Loucy (cell line): ENCODE data around the gene ALPG.
"Not testable (repeated sequence)": the region's sequence is repeated elsewhere in the genome, so short reads cannot be mapped to it uniquely, and the experiment has no call there.

ENCODE experiments used
- H2AFZ ChIP-seq: fragments of 200-600 bp; sonication (generic); 2 replicates; pipeline ENCODE4 v1.6.0; 2016; ENCODE audit warnings: antibody characterized with exemption, mild to moderate bottlenecking, low read length, moderate library complexity
- H3F3A ChIP-seq: fragments of 200-600 bp; 2 replicates; pipeline ENCODE4 v1.6.0; 2016; ENCODE audit warnings: antibody characterized with exemption, low read depth, mild to moderate bottlenecking
- H3K27me3 ChIP-seq: fragments of 200-600 bp; sonication (generic); 2 replicates; pipeline ENCODE4 v1.6.1; 2014; ENCODE audit warnings: low read length, mild to moderate bottlenecking; ENCODE audit not compliant: insufficient read depth, poor library complexity, severe bottlenecking
- H3K36me3 ChIP-seq: fragments of 200-600 bp; sonication (generic); 2 replicates; pipeline ENCODE4 v1.6.1; 2016; ENCODE audit warnings: low read length; ENCODE audit not compliant: insufficient read depth
- H3K4me1 ChIP-seq: fragments of 200-600 bp; sonication (generic); 2 replicates; pipeline ENCODE4 v1.5.1; 2014; ENCODE audit warnings: low read length, mild to moderate bottlenecking; ENCODE audit not compliant: insufficient read depth, poor library complexity, severe bottlenecking
- H3K4me2 ChIP-seq: fragments of 200-600 bp; sonication (generic); 2 replicates; pipeline ENCODE4 v1.6.0; 2014; ENCODE audit warnings: antibody characterized with exemption, low read length, low read depth, mild to moderate bottlenecking; ENCODE audit not compliant: poor library complexity, severe bottlenecking
- H3K4me3 ChIP-seq: fragments of 200-600 bp; sonication (generic); 2 replicates; pipeline ENCODE4 v1.5.1; 2014; ENCODE audit warnings: low read length, mild to moderate bottlenecking, mixed read lengths; ENCODE audit not compliant: poor library complexity, severe bottlenecking
- H3K79me2 ChIP-seq: fragments of 200-600 bp; sonication (generic); 2 replicates; pipeline ENCODE4 v1.6.1; 2014; ENCODE audit warnings: low read length; ENCODE audit not compliant: insufficient read depth
- H3K9ac ChIP-seq: fragments of 200-600 bp; sonication (generic); 2 replicates; pipeline ENCODE4 v1.6.0; 2014; ENCODE audit warnings: mild to moderate bottlenecking, low read depth, low read length, moderate library complexity; ENCODE audit not compliant: poor library complexity, severe bottlenecking
- H3K9me2 ChIP-seq: fragments of 200-600 bp; sonication (generic); replicated peaks from 2 replicates; pipeline ENCODE4 v1.6.1; 2016; ENCODE audit warnings: low read depth, low read length, mixed read lengths
- H3K9me3 ChIP-seq: fragments of 200-600 bp; sonication (generic); 2 replicates; pipeline ENCODE4 v1.6.1; 2014; ENCODE audit warnings: mild to moderate bottlenecking, antibody characterized with exemption, low read length, low read depth; ENCODE audit not compliant: insufficient read depth
- H4K20me1 ChIP-seq: fragments of 200-600 bp; sonication (generic); 2 replicates; pipeline ENCODE4 v1.6.0; 2014; ENCODE audit warnings: antibody characterized with exemption, low read length, mild to moderate bottlenecking; ENCODE audit not compliant: insufficient read depth, poor library complexity, severe bottlenecking
- EZH2phosphoT487 ChIP-seq: fragments of 200-600 bp; IDR thresholded peaks from 2 replicates; pipeline ENCODE4 v1.6.1; 2018; ENCODE audit warnings: antibody characterized with exemption, mild to moderate bottlenecking, moderate library complexity, borderline replicate concordance
- TF ChIP-seq, protein P1 (sequence below): fragments of 200-600 bp; sonication (generic); conservative IDR thresholded peaks from 2 replicates; pipeline ENCODE4 v1.5.1; 2014; ENCODE audit warnings: mild to moderate bottlenecking, antibody characterized with exemption, low read length

Gene ALPG

DNA sequence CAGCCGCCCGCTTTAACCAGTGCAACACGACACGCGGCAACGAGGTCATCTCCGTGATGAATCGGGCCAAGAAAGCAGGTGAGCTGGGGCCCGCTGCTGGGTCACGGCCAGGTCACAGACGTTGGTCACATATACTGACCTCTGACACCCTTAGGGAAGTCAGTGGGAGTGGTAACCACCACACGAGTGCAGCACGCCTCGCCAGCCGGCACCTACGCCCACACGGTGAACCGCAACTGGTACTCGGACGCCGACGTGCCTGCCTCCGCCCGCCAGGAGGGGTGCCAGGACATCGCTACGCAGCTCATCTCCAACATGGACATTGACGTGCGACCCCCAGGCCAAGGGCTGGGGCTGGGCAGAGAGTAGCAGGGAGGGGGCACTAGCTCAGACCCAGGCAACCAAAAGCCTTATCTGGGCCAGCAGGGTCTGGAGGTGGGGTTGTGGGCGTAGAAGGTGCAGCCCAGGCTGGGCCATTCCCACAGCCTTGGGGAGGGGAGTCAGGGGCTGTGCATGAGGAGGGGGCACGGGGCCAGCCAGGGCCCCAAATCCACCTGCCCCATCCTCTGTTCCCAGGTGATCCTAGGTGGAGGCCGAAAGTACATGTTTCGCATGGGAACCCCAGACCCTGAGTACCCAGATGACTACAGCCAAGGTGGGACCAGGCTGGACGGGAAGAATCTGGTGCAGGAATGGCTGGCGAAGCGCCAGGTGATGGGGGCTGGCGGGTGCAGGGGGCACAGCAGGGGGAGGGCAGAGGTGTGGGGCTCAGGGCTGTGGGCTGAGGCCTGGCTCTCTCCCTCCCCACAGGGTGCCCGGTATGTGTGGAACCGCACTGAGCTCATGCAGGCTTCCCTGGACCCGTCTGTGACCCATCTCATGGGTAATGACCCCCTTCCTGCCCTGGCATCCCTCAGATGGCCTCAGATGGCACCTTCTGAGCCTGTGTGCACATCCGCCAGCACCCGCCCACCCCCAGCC, 26.7 kb upstream of the ALPG start:
- H3K4me2 ChIP-seq, H3K4me3 ChIP-seq, H3K4me1 ChIP-seq, H3K9me2 ChIP-seq, H3F3A ChIP-seq, H3K79me2 ChIP-seq, H3K9ac ChIP-seq, H3K27me3 ChIP-seq, H2AFZ ChIP-seq, H4K20me1 ChIP-seq, H3K9me3 ChIP-seq, H3K36me3 ChIP-seq: not testable (repeated sequence)

DNA sequence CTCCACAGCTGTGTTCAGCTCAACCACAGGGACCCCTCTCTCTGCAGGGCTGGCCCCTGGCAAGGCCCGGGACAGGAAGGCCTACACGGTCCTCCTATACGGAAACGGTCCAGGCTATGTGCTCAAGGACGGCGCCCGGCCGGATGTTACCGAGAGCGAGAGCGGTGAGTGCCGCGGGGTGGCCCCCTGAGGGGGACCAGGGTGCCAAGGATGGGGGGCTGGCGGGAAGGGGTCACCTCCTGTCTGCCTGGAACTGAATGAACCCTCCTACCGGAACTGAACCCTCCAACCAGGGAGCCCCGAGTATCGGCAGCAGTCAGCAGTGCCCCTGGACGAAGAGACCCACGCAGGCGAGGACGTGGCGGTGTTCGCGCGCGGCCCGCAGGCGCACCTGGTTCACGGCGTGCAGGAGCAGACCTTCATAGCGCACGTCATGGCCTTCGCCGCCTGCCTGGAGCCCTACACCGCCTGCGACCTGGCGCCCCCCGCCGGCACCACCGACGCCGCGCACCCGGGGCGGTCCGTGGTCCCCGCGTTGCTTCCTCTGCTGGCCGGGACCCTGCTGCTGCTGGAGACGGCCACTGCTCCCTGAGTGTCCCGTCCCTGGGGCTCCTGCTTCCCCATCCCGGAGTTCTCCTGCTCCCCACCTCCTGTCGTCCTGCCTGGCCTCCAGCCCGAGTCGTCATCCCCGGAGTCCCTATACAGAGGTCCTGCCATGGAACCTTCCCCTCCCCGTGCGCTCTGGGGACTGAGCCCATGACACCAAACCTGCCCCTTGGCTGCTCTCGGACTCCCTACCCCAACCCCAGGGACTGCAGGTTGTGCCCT, 25.2 kb upstream of the ALPG start:
- H3F3A ChIP-seq, H2AFZ ChIP-seq, H3K4me1 ChIP-seq, H3K9ac ChIP-seq, H3K36me3 ChIP-seq, H3K27me3 ChIP-seq, H3K9me2 ChIP-seq, H4K20me1 ChIP-seq, H3K4me2 ChIP-seq, H3K79me2 ChIP-seq, H3K9me3 ChIP-seq, H3K4me3 ChIP-seq: not testable (repeated sequence)

DNA sequence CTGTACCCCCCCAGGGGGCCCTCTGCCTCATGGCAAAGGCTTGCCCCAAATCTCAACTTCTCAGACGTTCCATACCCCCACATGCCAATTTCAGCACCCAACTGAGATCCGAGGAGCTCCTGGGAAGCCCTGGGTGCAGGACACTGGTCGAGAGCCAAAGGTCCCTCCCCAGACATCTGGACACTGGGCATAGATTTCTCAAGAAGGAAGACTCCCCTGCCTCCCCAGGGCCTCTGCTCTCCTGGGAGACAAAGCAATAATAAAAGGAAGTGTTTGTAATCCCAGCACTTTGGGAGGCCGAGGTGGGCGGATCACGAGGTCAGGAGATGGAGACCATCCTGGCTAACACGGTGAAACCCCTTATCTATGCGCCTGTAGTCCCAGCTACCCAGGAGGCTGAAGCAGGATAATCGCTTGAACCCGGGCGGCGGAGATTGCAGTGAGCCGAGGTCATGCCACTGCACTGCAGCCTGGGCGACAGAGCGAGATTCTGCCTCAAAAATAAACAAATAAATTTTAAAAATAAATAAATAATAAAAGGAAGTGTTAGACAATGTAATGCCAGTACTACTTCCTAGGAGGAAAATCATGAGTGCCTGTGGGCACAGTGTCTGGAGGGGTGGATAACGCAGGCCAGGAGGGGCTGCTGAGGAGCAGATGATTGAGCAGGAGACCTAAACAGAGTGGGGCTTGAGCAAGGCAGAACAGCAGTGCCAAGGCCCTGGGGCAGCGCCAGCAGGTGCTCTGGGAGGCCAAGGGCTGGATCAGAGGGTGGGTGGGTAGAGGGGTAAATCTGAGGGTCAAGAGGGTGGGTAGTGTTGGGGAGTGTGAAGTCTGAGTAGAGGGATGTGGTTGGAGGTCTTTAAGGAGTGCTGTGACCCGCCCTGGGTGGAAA, 24.1 kb upstream of the ALPG start:
- H2AFZ ChIP-seq = no peak overlapping the region
- H3K4me3 ChIP-seq = no peak overlapping the region
- H3K27me3 ChIP-seq = no peaks in the 10 kb centered on the region
- H4K20me1 ChIP-seq = no peaks in the 10 kb centered on the region
- H3K9me3 ChIP-seq = no peaks in the 10 kb centered on the region
- H3K4me1 ChIP-seq = no peaks in the 10 kb centered on the region
- no peak overlapping the region for H3K4me2 ChIP-seq
- H3K9me2 ChIP-seq = no peaks in the 10 kb centered on the region
- no peaks in the 10 kb centered on the region for H3F3A ChIP-seq
- TF ChIP-seq, protein P1, sequence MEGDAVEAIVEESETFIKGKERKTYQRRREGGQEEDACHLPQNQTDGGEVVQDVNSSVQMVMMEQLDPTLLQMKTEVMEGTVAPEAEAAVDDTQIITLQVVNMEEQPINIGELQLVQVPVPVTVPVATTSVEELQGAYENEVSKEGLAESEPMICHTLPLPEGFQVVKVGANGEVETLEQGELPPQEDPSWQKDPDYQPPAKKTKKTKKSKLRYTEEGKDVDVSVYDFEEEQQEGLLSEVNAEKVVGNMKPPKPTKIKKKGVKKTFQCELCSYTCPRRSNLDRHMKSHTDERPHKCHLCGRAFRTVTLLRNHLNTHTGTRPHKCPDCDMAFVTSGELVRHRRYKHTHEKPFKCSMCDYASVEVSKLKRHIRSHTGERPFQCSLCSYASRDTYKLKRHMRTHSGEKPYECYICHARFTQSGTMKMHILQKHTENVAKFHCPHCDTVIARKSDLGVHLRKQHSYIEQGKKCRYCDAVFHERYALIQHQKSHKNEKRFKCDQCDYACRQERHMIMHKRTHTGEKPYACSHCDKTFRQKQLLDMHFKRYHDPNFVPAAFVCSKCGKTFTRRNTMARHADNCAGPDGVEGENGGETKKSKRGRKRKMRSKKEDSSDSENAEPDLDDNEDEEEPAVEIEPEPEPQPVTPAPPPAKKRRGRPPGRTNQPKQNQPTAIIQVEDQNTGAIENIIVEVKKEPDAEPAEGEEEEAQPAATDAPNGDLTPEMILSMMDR = no peak
- TF ChIP-seq EZH2phosphoT487 = no peak
- H3K9ac ChIP-seq = no peak overlapping the region
- no peaks in the 10 kb centered on the region for H3K79me2 ChIP-seq
- no peaks in the 10 kb centered on the region for H3K36me3 ChIP-seq

DNA sequence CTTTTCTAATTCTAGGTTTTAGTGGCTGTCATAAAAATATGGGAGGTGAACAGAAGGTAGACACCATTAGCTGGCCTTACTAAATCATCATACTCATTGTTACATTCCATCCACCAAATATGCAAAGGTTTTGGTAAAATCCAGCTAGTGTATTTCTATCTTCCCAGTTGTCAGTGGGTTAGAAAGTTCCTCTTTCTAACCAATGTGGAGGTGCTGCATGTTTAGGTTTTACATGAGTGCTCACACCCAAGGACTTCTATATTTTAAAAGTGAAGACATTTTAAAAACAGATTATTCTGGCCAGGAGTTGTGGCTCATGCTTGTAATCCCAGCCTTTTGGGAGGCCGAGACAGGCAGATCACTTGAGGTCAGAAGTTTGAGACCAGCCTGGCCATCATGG, 22.2 kb upstream of the ALPG start:
- Histone ChIP-seq H3K4me2 (no peak overlapping the region), H3K79me2 (no peaks in the 10 kb centered on the region), H3K27me3 (no peaks in the 10 kb centered on the region), H2AFZ (no peak overlapping the region), H3K4me1 (no peaks in the 10 kb centered on the region), H3F3A (no peaks in the 10 kb centered on the region), H4K20me1 (no peaks in the 10 kb centered on the region), H3K4me3 (no peak overlapping the region), H3K9ac (no peak overlapping the region), H3K9me3 (no peaks in the 10 kb centered on the region), H3K36me3 (no peaks in the 10 kb centered on the region), H3K9me2 (no peaks in the 10 kb centered on the region)
- TF ChIP-seq, protein P1 = no peak
- no peak for TF ChIP-seq EZH2phosphoT487

DNA sequence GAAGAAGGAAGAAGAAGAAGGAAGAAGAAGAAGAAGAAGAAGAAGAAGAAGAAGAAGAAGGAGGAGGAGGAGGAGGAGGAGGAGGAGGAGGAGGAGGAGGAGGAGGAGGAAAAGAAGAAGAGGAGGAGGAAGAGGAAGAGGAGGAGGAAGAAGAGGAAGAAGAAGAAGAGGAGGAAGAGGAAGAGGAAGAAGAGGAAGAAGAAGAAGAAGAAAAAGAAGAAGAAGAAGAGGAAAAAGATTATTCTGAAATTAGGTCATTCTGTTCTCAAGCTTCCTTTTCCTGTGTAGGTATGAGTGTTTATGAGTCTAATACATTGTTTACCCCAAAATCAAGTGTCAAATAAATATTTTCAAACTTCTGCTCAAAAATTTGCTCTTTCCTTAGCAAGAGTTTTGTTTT, 21.6 kb upstream of the ALPG start:
- H3K9me2 ChIP-seq, H3K9me3 ChIP-seq, H3K4me2 ChIP-seq, H3K4me1 ChIP-seq, H2AFZ ChIP-seq, H3K4me3 ChIP-seq, H3K9ac ChIP-seq, H3F3A ChIP-seq, H4K20me1 ChIP-seq, H3K36me3 ChIP-seq, H3K79me2 ChIP-seq, H3K27me3 ChIP-seq: not testable (repeated sequence)
